ENCODE data around the gene PPP4R4.
"Not testable (repeated sequence)": the region's sequence is repeated elsewhere in the genome, so short reads cannot be mapped to it uniquely, and the experiment has no call there.

The PPP4R4 gene

DNA sequence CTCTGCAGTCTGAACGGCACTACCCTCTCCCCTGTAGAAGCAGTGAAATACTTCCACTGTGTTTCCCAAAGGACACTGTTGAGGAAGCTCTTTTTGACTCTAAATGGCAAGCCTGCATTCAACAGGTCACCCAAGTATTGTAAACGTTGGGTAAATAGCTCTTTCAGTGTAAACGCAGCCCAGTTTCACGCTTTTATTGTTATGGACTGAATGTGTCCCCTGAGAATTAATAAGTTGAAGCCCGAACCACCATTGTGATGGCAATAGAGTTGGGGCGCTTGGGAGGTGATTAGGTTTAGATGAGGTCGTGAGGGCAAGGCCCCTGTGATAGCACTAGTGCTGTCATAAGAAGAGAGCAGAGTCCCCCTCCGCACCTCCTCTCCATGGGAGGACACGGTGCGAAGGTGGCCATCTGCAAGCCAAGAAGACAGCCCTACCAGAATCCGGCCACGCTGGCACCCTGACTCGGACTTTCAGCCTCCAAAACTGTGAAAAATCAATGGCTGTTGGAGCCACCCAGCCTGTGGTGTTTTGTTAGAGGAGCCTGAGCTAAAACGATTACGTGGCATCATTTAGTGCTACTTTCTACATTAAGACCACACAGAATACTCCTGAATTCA, 117.9 kb downstream of the PPP4R4 start:
- no peak overlapping the region for H3K9ac ChIP-seq (ENCODE audit: insufficient read length, low read depth)
- H3K4me1 ChIP-seq (ENCODE audit: insufficient read depth, insufficient read length), result peaks cover 2% of the 10 kb centered on the region
- no peak for DNase-seq (ENCODE audit: low read depth, low spot score)
- no peaks in the 10 kb centered on the region for H3K36me3 ChIP-seq (ENCODE audit: insufficient read depth, insufficient read length, low read length)
- H3K9me3 ChIP-seq (ENCODE audit: insufficient read depth, low read length), result no peaks in the 10 kb centered on the region
- TF ChIP-seq ZNF274 (IDR thresholded peaks at IDR 0.05; ENCODE audit: low read depth, low read length), result no peak
- TF ChIP-seq SUZ12 (IDR thresholded peaks at IDR 0.05; ENCODE audit: extremely low read depth, insufficient read depth, insufficient read length), result no peak
- TF ChIP-seq YY1 (IDR thresholded peaks at IDR 0.05; ENCODE audit: insufficient read depth, insufficient read length), result no peak
- H3K4me3 ChIP-seq (ENCODE audit: insufficient read length, low read depth), result no peak overlapping the region
- no peaks in the 10 kb centered on the region for H3K27me3 ChIP-seq (ENCODE audit: insufficient read depth, insufficient read length)

DNA sequence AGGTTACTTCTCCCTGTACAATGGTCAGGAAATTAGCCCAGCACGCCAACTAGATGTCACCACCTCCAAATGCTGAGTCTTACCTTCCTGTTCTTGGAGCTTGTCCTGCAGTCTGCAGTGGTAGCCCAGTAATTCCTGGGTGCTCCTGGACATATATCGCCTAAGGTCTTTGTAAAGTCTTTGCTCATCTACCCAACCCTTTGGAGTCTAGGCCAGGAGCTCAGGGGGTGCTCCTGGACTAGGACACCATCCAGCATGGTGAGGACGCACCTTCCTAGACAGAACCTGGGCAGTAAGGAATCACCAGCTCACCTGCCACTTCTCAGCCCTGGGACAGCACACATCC, 118.4 kb downstream of the PPP4R4 start:
- TF ChIP-seq YY1 (IDR thresholded peaks at IDR 0.05; ENCODE audit: insufficient read depth, insufficient read length) (no peak), SUZ12 (IDR thresholded peaks at IDR 0.05; ENCODE audit: extremely low read depth, insufficient read depth, insufficient read length) (no peak), ZNF274 (IDR thresholded peaks at IDR 0.05; ENCODE audit: low read depth, low read length) (no peak)
- H3K4me3 ChIP-seq (ENCODE audit: insufficient read length, low read depth), result no peak overlapping the region
- H3K36me3 ChIP-seq (ENCODE audit: insufficient read depth, insufficient read length, low read length), result no peaks in the 10 kb centered on the region
- no peaks in the 10 kb centered on the region for H3K27me3 ChIP-seq (ENCODE audit: insufficient read depth, insufficient read length)
- no peaks in the 10 kb centered on the region for H3K9me3 ChIP-seq (ENCODE audit: insufficient read depth, low read length)
- H3K9ac ChIP-seq (ENCODE audit: insufficient read length, low read depth), result no peak overlapping the region
- DNase-seq (ENCODE audit: low read depth, low spot score), result no peak
- H3K4me1 ChIP-seq (ENCODE audit: insufficient read depth, insufficient read length), result peaks cover 2% of the 10 kb centered on the region

DNA sequence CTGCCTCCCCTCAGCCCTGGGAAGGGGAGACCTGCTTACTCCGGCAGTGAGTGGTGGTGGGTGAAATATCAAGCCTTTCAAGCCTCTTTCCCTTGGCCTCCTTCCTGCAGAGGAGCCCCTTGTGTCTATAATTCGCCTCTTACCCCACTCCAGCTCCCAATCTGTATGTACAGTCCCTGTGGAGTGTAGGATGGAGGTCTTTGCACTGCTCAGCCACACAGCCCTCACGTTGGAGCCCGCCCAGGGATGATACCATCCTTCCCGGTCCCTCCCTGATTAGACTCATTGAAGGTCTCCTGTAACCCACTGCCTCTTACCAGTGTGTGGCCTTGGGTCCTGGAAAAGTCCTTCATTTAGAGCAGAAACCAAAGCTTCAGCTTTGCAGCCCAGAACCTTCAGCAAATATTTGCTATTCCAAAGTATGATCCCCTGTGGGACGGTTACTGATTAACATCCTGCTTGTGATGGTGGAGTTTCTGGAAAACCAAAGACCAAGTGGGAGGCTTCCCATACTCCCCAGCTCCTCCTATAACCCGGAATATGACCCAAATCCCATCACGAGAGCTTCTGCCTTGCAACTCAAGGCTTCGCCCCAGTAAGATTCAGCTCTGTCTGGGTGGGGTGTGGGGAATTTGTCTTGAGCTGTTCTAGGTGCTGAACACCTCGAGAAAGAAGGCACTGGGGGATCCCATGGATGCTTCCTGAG, 118.9 kb downstream of the PPP4R4 start, which contains the start of gene SERPINA10:
Gene SERPINA10, minus strand, starts transcription at position 397 of the 706 bp plus-strand sequence. CDS start 2,675 bp downstream, outside the sequence.
- Histone ChIP-seq H3K27me3 (ENCODE audit: insufficient read depth, insufficient read length) (no peaks in the 10 kb centered on the region), H3K36me3 (ENCODE audit: insufficient read depth, insufficient read length, low read length) (no peaks in the 10 kb centered on the region), H3K4me1 (ENCODE audit: insufficient read depth, insufficient read length) (peaks cover 2% of the 10 kb centered on the region), H3K4me3 (ENCODE audit: insufficient read length, low read depth) (no peak within 1 kb of the TSS), H3K9me3 (ENCODE audit: insufficient read depth, low read length) (no peaks in the 10 kb centered on the region), H3K9ac (ENCODE audit: insufficient read length, low read depth) (no peak within 1 kb of the TSS)
- TF ChIP-seq YY1 (IDR thresholded peaks at IDR 0.05; ENCODE audit: insufficient read depth, insufficient read length), result no peak
- no peak for TF ChIP-seq ZNF274 (IDR thresholded peaks at IDR 0.05; ENCODE audit: low read depth, low read length)
- no peak for TF ChIP-seq SUZ12 (IDR thresholded peaks at IDR 0.05; ENCODE audit: extremely low read depth, insufficient read depth, insufficient read length)
- no peak for DNase-seq (ENCODE audit: low read depth, low spot score)

DNA sequence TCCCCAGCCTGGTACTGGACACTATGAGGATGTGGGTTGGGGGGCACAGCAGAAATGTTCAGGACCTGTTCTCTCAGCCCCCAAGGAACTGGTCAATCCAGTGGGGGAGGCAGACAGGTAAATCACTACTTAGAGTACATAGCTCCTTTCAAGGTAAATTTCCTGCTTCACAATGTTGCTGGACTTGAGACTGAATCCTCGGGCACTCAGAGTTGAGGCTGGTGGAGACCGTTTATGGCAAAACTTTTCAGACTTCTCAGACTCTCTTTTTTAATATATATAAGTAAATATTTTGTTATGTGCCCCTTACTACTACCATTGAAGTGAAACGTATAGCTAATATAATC, 119.4 kb downstream of the PPP4R4 start:
- no peak for DNase-seq (ENCODE audit: low read depth, low spot score)
- no peak overlapping the region for H3K9ac ChIP-seq (ENCODE audit: insufficient read length, low read depth)
- no peak overlapping the region for H3K4me3 ChIP-seq (ENCODE audit: insufficient read length, low read depth)
- H3K4me1 ChIP-seq (ENCODE audit: insufficient read depth, insufficient read length), result peaks cover 2% of the 10 kb centered on the region
- H3K27me3 ChIP-seq (ENCODE audit: insufficient read depth, insufficient read length), result no peaks in the 10 kb centered on the region
- no peak for TF ChIP-seq SUZ12 (IDR thresholded peaks at IDR 0.05; ENCODE audit: extremely low read depth, insufficient read depth, insufficient read length)
- TF ChIP-seq YY1 (IDR thresholded peaks at IDR 0.05; ENCODE audit: insufficient read depth, insufficient read length), result no peak
- TF ChIP-seq ZNF274 (IDR thresholded peaks at IDR 0.05; ENCODE audit: low read depth, low read length), result no peak
- H3K36me3 ChIP-seq (ENCODE audit: insufficient read depth, insufficient read length, low read length), result no peaks in the 10 kb centered on the region
- H3K9me3 ChIP-seq (ENCODE audit: insufficient read depth, low read length), result no peaks in the 10 kb centered on the region

DNA sequence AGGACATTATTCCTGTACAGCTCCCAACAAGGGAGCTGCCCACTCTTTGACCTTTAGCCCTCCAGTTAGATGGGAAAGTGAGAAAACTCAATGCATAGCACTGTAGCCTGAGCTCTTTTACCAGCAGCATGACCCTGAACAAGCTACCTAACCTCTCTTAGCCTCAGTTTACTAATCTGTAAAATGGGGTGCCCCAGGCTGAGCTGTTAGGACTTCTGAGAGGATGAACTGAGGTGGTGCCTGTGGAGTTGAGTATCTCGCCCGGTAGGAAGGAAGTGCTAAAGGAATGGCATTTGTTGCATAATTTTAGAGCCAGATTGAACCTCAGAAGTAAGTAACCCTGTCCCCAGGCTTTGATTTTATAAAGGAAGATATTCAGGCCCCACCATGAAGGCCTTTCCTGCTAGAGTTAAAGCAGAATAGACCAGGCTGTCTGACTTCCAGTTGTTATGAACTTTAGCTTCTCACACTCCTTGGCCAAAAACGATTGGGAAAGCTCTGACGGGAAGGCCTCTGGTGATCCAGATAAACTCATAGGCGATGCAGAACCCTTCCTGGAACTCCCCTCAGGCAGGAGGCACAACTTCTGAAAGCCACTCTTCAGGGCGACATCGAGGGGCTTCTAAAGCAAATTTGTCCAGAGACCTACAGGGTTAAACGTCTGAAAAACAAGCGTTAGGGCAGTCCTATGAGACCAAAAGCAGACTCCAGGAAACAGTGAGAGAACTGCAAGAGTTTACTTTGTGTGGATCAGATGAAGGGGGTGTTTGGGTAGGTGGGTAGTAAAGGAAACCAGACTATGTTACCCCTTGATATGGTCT, 121.4 kb downstream of the PPP4R4 start:
- Histone ChIP-seq H3K9me3 (ENCODE audit: insufficient read depth, low read length) (no peaks in the 10 kb centered on the region; the same call in 1 of the 2 replicates), H3K36me3 (ENCODE audit: insufficient read depth, insufficient read length, low read length) (no peaks in the 10 kb centered on the region), H3K27me3 (ENCODE audit: insufficient read depth, insufficient read length) (no peaks in the 10 kb centered on the region), H3K4me3 (ENCODE audit: insufficient read length, low read depth) (no peak overlapping the region), H3K4me1 (ENCODE audit: insufficient read depth, insufficient read length) (no peaks in the 10 kb centered on the region), H3K9ac (ENCODE audit: insufficient read length, low read depth) (no peak overlapping the region)
- DNase-seq (ENCODE audit: low read depth, low spot score), result no peak
- no peak for TF ChIP-seq YY1 (IDR thresholded peaks at IDR 0.05; ENCODE audit: insufficient read depth, insufficient read length)
- no peak for TF ChIP-seq SUZ12 (IDR thresholded peaks at IDR 0.05; ENCODE audit: extremely low read depth, insufficient read depth, insufficient read length)
- TF ChIP-seq ZNF274 (IDR thresholded peaks at IDR 0.05; ENCODE audit: low read depth, low read length), result no peak

DNA sequence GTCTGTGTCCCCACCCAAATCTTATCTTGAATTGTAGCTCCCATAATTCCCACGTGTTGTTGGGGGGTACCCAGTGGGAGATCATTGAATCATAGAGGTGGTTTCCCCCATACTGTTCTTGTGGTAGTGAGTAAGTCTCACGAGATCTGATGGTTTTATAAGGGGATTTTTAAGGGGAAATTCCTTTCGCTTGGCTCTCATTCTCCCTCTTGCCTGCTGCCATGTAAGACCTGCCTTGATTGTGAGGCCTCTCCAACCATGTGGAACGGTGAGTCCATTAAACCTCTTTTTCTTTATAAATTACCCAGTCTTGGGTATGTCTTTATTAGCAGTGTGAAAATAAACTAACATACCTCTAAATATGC, 122.0 kb downstream of the PPP4R4 start:
- not testable (repeated sequence) for H3K9me3 ChIP-seq (ENCODE audit: insufficient read depth, low read length); H3K4me3 ChIP-seq (ENCODE audit: insufficient read length, low read depth); H3K4me1 ChIP-seq (ENCODE audit: insufficient read depth, insufficient read length); DNase-seq (ENCODE audit: low read depth, low spot score); H3K9ac ChIP-seq (ENCODE audit: insufficient read length, low read depth); H3K27me3 ChIP-seq (ENCODE audit: insufficient read depth, insufficient read length); H3K36me3 ChIP-seq (ENCODE audit: insufficient read depth, insufficient read length, low read length)

DNA sequence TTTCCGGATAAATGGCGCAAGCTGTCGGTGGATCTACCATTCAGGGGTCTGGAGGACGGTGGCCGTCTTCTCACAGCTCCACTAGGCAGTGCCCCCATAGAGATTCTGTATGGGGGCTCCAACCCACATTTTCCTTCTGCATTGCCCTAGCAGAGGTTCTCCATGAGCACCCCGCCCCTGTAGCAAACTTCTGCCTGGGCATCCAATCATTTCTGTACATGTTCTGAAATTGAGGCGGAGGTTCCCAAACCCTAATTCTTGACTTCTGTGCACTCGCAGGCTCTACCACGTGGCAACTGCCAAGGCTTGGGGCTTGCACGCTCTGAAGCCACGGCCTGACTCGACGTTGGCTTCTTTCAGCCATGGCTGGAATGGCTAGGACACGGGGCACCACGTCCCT, 124.0 kb downstream of the PPP4R4 start:
- Histone ChIP-seq H3K4me3 (ENCODE audit: insufficient read length, low read depth) (no peak overlapping the region), H3K36me3 (ENCODE audit: insufficient read depth, insufficient read length, low read length) (no peaks in the 10 kb centered on the region), H3K9me3 (ENCODE audit: insufficient read depth, low read length) (no peaks in the 10 kb centered on the region; the same call in 1 of the 2 replicates), H3K27me3 (ENCODE audit: insufficient read depth, insufficient read length) (no peaks in the 10 kb centered on the region), H3K4me1 (ENCODE audit: insufficient read depth, insufficient read length) (no peaks in the 10 kb centered on the region), H3K9ac (ENCODE audit: insufficient read length, low read depth) (no peak overlapping the region)
- no peak for DNase-seq (ENCODE audit: low read depth, low spot score)
- TF ChIP-seq YY1 (IDR thresholded peaks at IDR 0.05; ENCODE audit: insufficient read depth, insufficient read length) (no peak), SUZ12 (IDR thresholded peaks at IDR 0.05; ENCODE audit: extremely low read depth, insufficient read depth, insufficient read length) (no peak), ZNF274 (IDR thresholded peaks at IDR 0.05; ENCODE audit: low read depth, low read length) (no peak)
